PFSK-1 (cell line): ENCODE results near the gene FCHSD1.

ENCODE experiments used
- SIN3A ChIP-seq: IDR thresholded peaks from 2 replicates; pipeline ENCODE4 v1.6.1; 2012; ENCODE audit warnings: mild to moderate bottlenecking, low read length, moderate library complexity, borderline replicate concordance; ENCODE audit not compliant: insufficient read depth
- TAF1 ChIP-seq: IDR thresholded peaks from 2 replicates; pipeline ENCODE4 v1.6.1; 2012; ENCODE audit warnings: low read length, control low read depth, borderline replicate concordance; ENCODE audit not compliant: insufficient read depth
- TF ChIP-seq, protein P1 (sequence below), 2 experiments: IDR thresholded peaks; 2 replicates each; pipeline versions ENCODE4 v1.6.1 to v1.8.0; 2011 to 2012; ENCODE audit warnings: low read depth in 2 of 2, low read length in 2 of 2, control low read depth in 1 of 2, inconsistent platforms in 1 of 2, mild to moderate bottlenecking in 1 of 2, moderate library complexity in 1 of 2; ENCODE audit not compliant: insufficient read depth in 1 of 2

DNA sequence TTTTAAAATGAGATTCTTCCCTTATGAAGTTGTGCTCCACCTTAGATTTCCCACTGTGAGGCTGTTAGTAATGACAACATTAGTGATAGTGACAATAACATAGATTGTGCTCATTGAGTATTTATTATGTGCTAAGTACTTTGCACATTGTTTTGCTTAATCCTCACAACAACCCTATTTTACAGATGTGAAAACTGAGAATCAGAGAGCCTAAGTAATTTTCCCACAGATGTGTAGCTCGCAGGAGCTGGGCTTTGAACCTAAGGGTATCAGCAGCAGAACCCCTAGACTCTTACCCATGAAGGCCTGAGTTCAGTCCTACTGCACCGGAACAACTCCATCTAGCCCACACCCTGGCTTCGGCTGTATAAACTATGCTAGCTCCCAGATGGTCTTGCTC is 46.4 kb upstream of the FCHSD1 start:
- TF ChIP-seq SIN3A, result no peak
- TF ChIP-seq, protein P1, sequence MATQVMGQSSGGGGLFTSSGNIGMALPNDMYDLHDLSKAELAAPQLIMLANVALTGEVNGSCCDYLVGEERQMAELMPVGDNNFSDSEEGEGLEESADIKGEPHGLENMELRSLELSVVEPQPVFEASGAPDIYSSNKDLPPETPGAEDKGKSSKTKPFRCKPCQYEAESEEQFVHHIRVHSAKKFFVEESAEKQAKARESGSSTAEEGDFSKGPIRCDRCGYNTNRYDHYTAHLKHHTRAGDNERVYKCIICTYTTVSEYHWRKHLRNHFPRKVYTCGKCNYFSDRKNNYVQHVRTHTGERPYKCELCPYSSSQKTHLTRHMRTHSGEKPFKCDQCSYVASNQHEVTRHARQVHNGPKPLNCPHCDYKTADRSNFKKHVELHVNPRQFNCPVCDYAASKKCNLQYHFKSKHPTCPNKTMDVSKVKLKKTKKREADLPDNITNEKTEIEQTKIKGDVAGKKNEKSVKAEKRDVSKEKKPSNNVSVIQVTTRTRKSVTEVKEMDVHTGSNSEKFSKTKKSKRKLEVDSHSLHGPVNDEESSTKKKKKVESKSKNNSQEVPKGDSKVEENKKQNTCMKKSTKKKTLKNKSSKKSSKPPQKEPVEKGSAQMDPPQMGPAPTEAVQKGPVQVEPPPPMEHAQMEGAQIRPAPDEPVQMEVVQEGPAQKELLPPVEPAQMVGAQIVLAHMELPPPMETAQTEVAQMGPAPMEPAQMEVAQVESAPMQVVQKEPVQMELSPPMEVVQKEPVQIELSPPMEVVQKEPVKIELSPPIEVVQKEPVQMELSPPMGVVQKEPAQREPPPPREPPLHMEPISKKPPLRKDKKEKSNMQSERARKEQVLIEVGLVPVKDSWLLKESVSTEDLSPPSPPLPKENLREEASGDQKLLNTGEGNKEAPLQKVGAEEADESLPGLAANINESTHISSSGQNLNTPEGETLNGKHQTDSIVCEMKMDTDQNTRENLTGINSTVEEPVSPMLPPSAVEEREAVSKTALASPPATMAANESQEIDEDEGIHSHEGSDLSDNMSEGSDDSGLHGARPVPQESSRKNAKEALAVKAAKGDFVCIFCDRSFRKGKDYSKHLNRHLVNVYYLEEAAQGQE (IDR thresholded peaks at IDR 0.05; ENCODE audit: insufficient read depth in 1 of 2, low read depth in 2 of 2, low read length in 2 of 2), result no peak
- no peak for TF ChIP-seq TAF1
